Endothelial cell (in vitro differentiated cells): ENCODE results near the gene TRABD2B. TPM values are rescaled to one million over a fixed set of nuclear protein-coding genes. Genes with fewer than 3 reads are reported as not detected.

Experiments
- DNase-seq: peaks from one replicate; pipeline ENCODE4 v3.0.0; 2021; ENCODE audit warnings: low spot score
- H3K27ac Mint-ChIP-seq: one replicate; pipeline ENCODE4 v1.8.0; 2021; ENCODE audit warnings: mixed read lengths, inconsistent platforms; ENCODE audit not compliant: unreplicated experiment
- H3K27me3 Mint-ChIP-seq: one replicate; pipeline ENCODE4 v1.8.0; 2021; ENCODE audit warnings: mild to moderate bottlenecking, moderate library complexity, mixed read lengths, inconsistent platforms; ENCODE audit not compliant: unreplicated experiment
- H3K36me3 Mint-ChIP-seq: one replicate; pipeline ENCODE4 v1.8.0; 2021; ENCODE audit warnings: mild to moderate bottlenecking, low read depth, mixed read lengths, inconsistent platforms; ENCODE audit not compliant: unreplicated experiment
- H3K4me1 Mint-ChIP-seq: one replicate; pipeline ENCODE4 v1.8.0; 2021; ENCODE audit warnings: mild to moderate bottlenecking, mixed read lengths, inconsistent platforms; ENCODE audit not compliant: unreplicated experiment
- H3K4me3 Mint-ChIP-seq: one replicate; pipeline ENCODE4 v1.8.0; 2021; ENCODE audit warnings: mild to moderate bottlenecking, mixed read lengths, inconsistent platforms; ENCODE audit not compliant: unreplicated experiment
- H3K9me3 Mint-ChIP-seq: one replicate; pipeline ENCODE4 v1.8.0; 2021; ENCODE audit warnings: mixed read lengths, inconsistent platforms; ENCODE audit not compliant: unreplicated experiment
- CTCF ChIP-seq: fragments of 200-600 bp; sonication (generic); IDR thresholded peaks from one replicate; pipeline ENCODE4 v1.5.0; 2021; ENCODE audit warnings: antibody characterized with exemption; ENCODE audit not compliant: unreplicated experiment
- total RNA-seq: library from RNA; stranded (reverse); fragmentation: NEBNext Ultra II Directional; extraction: Animal tissue kit (Norgen Biotek cat#: 25700); gene quantifications from one replicate; pipeline ENCODE4 v1.2.1, GENCODE V29; 2021; ENCODE audit not compliant: unreplicated experiment

Gene TRABD2B
- total RNA-seq, 1 donor from 2014 or later, result 1.0 TPM

GRCh38 chr1:47838562-47839432, 158.4 kb downstream of the TRABD2B start:
- Mint-ChIP-seq H3K27ac (no peak overlapping the region), H3K36me3 (no peaks in the 10 kb centered on the region), H3K4me1 (peaks cover 6% of the 10 kb centered on the region), H3K27me3 (peaks cover 18% of the 10 kb centered on the region), H3K9me3 (no peaks in the 10 kb centered on the region), H3K4me3 (no peak overlapping the region)
- no peak for DNase-seq
- no peak for TF ChIP-seq CTCF

GRCh38 chr1:47837866-47838561, 159.2 kb downstream of the TRABD2B start:
- Mint-ChIP-seq H3K9me3 (no peaks in the 10 kb centered on the region), H3K27me3 (peaks cover 14% of the 10 kb centered on the region), H3K36me3 (no peaks in the 10 kb centered on the region), H3K27ac (no peak overlapping the region), H3K4me3 (no peak overlapping the region), H3K4me1 (peaks cover 2% of the 10 kb centered on the region)
- TF ChIP-seq CTCF, result no peak
- DNase-seq, result no peak

- Mint-ChIP-seq H3K9me3 (no peaks in the 10 kb centered on the region), H3K4me1 (peaks cover 2% of the 10 kb centered on the region), H3K4me3 (no peak overlapping the region), H3K36me3 (no peaks in the 10 kb centered on the region), H3K27ac (no peak overlapping the region), H3K27me3 (peaks cover 9% of the 10 kb centered on the region)
- no peak for TF ChIP-seq CTCF
- no peak for DNase-seq
Observed at GRCh38 chr1:47837056-47837830, 159.9 kb downstream of the TRABD2B start.

- no peak overlapping the region for H3K27ac Mint-ChIP-seq
- DNase-seq, result no peak
- no peak for TF ChIP-seq CTCF
- H3K27me3 Mint-ChIP-seq, result peaks cover 9% of the 10 kb centered on the region
- no peaks in the 10 kb centered on the region for H3K9me3 Mint-ChIP-seq
- no peaks in the 10 kb centered on the region for H3K36me3 Mint-ChIP-seq
- H3K4me1 Mint-ChIP-seq, result no peaks in the 10 kb centered on the region
- no peak overlapping the region for H3K4me3 Mint-ChIP-seq
Observed at GRCh38 chr1:47835409-47835808, 161.8 kb downstream of the TRABD2B start.
